KMS-11 (cell line): ENCODE data around the gene DGKB.

Source experiments
- H2AFZ ChIP-seq: fragments of 200-600 bp; sonication (generic); 2 replicates; pipeline ENCODE4 v1.6.1; 2016; ENCODE audit warnings: antibody characterized with exemption, mixed run types, low read depth
- H3K27ac ChIP-seq: fragments of 200-600 bp; sonication (generic); 2 replicates; pipeline ENCODE4 v1.6.1; 2016; ENCODE audit warnings: mild to moderate bottlenecking, mixed run types
- H3K27me3 ChIP-seq: fragments of 200-600 bp; sonication (generic); 2 replicates; pipeline ENCODE4 v1.6.1; 2017; ENCODE audit warnings: mild to moderate bottlenecking, low read depth, mixed run types, moderate library complexity; ENCODE audit not compliant: insufficient read depth
- H3K36me3 ChIP-seq: fragments of 200-600 bp; sonication (generic); 2 replicates; pipeline ENCODE4 v1.6.1; 2017; ENCODE audit warnings: mild to moderate bottlenecking, mixed run types; ENCODE audit not compliant: insufficient read depth
- H3K4me1 ChIP-seq: fragments of 200-600 bp; sonication (generic); 2 replicates; pipeline ENCODE4 v1.6.1; 2016; ENCODE audit warnings: mild to moderate bottlenecking, low read depth, mixed run types; ENCODE audit not compliant: poor library complexity, severe bottlenecking
- H3K4me2 ChIP-seq: fragments of 200-600 bp; sonication (generic); 2 replicates; pipeline ENCODE4 v1.7.0; 2016; ENCODE audit warnings: mild to moderate bottlenecking, mixed run types
- H3K4me3 ChIP-seq: fragments of 200-600 bp; sonication (generic); IDR thresholded peaks from 2 replicates; pipeline ENCODE4 v1.6.1; 2017; ENCODE audit warnings: low read depth, low read length, mixed read lengths; ENCODE audit not compliant: insufficient read depth
- H3K79me2 ChIP-seq: fragments of 200-600 bp; sonication (generic); 2 replicates; pipeline ENCODE4 v1.6.1; 2016; ENCODE audit warnings: low read depth, mixed run types; ENCODE audit not compliant: insufficient read depth
- H3K9ac ChIP-seq: fragments of 200-600 bp; sonication (generic); 2 replicates; pipeline ENCODE4 v1.6.1; 2016; ENCODE audit warnings: mild to moderate bottlenecking, mixed run types
- H4K20me1 ChIP-seq: fragments of 200-600 bp; sonication (generic); 2 replicates; pipeline ENCODE4 v1.6.1; 2016; ENCODE audit warnings: mild to moderate bottlenecking, mixed run types; ENCODE audit not compliant: insufficient read depth
- TF ChIP-seq, protein P1 (sequence below): fragments of 200-600 bp; sonication (generic); conservative IDR thresholded peaks from 2 replicates; pipeline ENCODE4 v1.6.1; 2017; ENCODE audit warnings: low read depth, mild to moderate bottlenecking, antibody characterized with exemption, low read length, moderate library complexity, mixed read lengths

Gene DGKB

DNA sequence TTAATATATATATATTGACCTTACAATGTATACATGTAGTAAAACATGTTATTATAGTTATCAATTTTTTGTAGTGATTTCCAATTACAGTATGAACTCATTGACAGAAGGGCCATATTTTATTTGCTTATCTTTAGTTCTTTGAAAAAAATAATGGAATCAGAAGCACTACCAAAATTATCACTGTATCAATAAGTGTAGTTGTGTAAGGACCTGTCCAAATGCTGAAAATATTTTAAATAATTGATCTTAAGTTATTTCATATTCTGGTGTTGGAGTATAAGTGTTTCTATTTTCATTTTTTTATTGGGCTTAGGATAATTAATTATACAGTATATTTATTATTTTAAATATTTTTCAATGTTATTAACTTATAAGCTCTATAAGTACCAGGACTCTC lies 8.5 kb upstream of the DGKB start:
- no peak overlapping the region for H3K4me2 ChIP-seq
- no peak overlapping the region for H3K27ac ChIP-seq
- no peak overlapping the region for H3K4me3 ChIP-seq
- H3K4me1 ChIP-seq: no peaks in the 10 kb centered on the region
- H3K79me2 ChIP-seq: no peaks in the 10 kb centered on the region
- no peak overlapping the region for H3K9ac ChIP-seq
- H3K36me3 ChIP-seq: no peaks in the 10 kb centered on the region
- no peaks in the 10 kb centered on the region for H3K27me3 ChIP-seq
- TF ChIP-seq, protein P1, sequence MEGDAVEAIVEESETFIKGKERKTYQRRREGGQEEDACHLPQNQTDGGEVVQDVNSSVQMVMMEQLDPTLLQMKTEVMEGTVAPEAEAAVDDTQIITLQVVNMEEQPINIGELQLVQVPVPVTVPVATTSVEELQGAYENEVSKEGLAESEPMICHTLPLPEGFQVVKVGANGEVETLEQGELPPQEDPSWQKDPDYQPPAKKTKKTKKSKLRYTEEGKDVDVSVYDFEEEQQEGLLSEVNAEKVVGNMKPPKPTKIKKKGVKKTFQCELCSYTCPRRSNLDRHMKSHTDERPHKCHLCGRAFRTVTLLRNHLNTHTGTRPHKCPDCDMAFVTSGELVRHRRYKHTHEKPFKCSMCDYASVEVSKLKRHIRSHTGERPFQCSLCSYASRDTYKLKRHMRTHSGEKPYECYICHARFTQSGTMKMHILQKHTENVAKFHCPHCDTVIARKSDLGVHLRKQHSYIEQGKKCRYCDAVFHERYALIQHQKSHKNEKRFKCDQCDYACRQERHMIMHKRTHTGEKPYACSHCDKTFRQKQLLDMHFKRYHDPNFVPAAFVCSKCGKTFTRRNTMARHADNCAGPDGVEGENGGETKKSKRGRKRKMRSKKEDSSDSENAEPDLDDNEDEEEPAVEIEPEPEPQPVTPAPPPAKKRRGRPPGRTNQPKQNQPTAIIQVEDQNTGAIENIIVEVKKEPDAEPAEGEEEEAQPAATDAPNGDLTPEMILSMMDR: no peak
- no peaks in the 10 kb centered on the region for H4K20me1 ChIP-seq
- no peak overlapping the region for H2AFZ ChIP-seq

DNA sequence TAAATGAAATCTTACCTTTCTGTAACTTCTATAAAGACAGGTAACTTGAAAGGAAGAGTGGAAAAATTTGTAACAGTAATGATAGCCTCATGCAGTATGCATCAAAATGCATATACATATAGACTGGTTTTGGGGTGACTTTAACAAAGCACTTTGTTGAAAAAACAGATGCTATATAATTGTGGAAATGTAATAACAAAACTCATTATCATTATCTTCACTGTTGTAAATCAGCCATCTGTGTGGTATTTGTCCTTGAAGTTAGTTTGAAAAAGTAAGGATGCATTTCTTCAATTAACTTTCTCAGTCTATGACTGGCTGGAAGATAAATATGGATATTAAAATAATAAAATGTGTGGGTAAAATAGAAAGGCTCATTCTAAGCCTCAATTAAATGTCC lies 6.1 kb upstream of the DGKB start:
- Histone ChIP-seq H3K9ac (no peak overlapping the region), H3K27ac (no peak overlapping the region), H3K4me1 (no peaks in the 10 kb centered on the region), H3K79me2 (no peaks in the 10 kb centered on the region), H4K20me1 (no peaks in the 10 kb centered on the region), H2AFZ (no peak overlapping the region), H3K4me3 (no peak overlapping the region), H3K4me2 (no peak overlapping the region), H3K27me3 (no peaks in the 10 kb centered on the region), H3K36me3 (no peaks in the 10 kb centered on the region)
- TF ChIP-seq, protein P1: no peak

DNA sequence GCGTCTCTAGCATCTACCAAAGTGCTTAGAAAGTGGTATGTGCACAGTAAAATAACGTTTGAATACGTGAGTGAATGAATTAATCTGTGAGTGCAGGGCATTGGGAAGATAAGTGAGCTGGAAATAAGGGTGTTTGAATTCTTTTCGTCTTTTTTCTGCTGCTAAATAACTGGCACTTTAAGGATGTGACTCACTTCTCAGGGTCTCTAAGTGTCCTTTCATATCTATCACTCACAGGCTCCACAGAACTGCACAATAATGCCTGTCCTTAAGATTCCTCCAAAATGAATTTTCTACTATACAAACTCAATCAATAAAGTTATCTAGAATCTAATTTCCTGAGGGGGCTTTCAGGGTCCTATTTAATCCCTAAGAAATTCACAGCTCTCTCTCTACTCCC lies 3.2 kb upstream of the DGKB start:
- Histone ChIP-seq H3K36me3 (no peaks in the 10 kb centered on the region), H4K20me1 (no peaks in the 10 kb centered on the region), H3K4me3 (no peak overlapping the region), H3K79me2 (no peaks in the 10 kb centered on the region), H3K9ac (no peak overlapping the region), H2AFZ (no peak overlapping the region), H3K27ac (no peak overlapping the region), H3K4me2 (no peak overlapping the region), H3K4me1 (no peaks in the 10 kb centered on the region), H3K27me3 (no peaks in the 10 kb centered on the region)
- TF ChIP-seq, protein P1: no peak

GRCh38 chr7:14900051-14900450 lies 2.5 kb downstream of the DGKB start:
- Histone ChIP-seq H3K27me3 (no peaks in the 10 kb centered on the region), H3K79me2 (no peaks in the 10 kb centered on the region), H2AFZ (no peak overlapping the region), H3K4me3 (no peak overlapping the region), H3K9ac (no peak overlapping the region), H3K4me2 (no peak overlapping the region), H4K20me1 (no peaks in the 10 kb centered on the region), H3K36me3 (no peaks in the 10 kb centered on the region), H3K27ac (no peak overlapping the region), H3K4me1 (no peaks in the 10 kb centered on the region)
- TF ChIP-seq, protein P1: no peak

DNA sequence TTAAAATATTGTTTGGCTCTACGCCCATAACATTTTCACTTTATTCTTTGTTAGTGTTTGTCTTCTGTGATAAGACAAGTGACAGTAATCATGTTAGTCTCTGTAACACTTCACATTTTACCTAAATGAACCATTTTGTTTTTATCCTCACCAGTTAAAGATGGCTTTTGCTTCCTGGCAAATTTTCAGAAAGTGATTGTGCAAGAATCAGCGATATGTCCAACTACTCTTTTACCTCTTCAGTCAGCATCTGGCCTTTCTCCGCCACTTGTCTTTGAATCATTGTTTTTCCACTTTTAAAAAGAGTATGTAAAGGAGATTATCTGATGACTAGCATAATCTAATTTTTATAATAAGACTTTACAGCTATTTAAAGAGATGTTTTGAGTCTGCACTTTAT lies 3.5 kb downstream of the DGKB start:
- no peak overlapping the region for H3K4me3 ChIP-seq
- no peaks in the 10 kb centered on the region for H4K20me1 ChIP-seq
- no peaks in the 10 kb centered on the region for H3K36me3 ChIP-seq
- H3K4me2 ChIP-seq: no peak overlapping the region
- H3K9ac ChIP-seq: no peak overlapping the region
- no peak overlapping the region for H2AFZ ChIP-seq
- no peaks in the 10 kb centered on the region for H3K27me3 ChIP-seq
- no peaks in the 10 kb centered on the region for H3K4me1 ChIP-seq
- H3K27ac ChIP-seq: no peak overlapping the region
- H3K79me2 ChIP-seq: no peaks in the 10 kb centered on the region
- TF ChIP-seq, protein P1: no peak
